Esophagus squamous epithelium (tissue), 4 donors: Measurements from ENCODE around the gene RC3H1.

ENCODE experiments used
- CTCF ChIP-seq, 6 experiments: fragments of 450-650 bp in 4 of 6; fragments of 200-600 bp in 2 of 6; sonication (generic) in 2 of 6; IDR thresholded peaks; one replicate each; pipeline ENCODE4 v1.5.1; 2016 to 2019; ENCODE audit warnings: antibody characterized with exemption in 6 of 6, mild to moderate bottlenecking in 4 of 6, moderate library complexity in 4 of 6
- POLR2A ChIP-seq, 4 donors: fragments of 450-650 bp; IDR thresholded peaks; one replicate each; pipeline ENCODE4 v1.6.1; 2017; ENCODE audit warnings: antibody characterized with exemption in 4 of 4, mild to moderate bottlenecking in 4 of 4, moderate library complexity in 3 of 4

GRCh38 chr1:173884701-173885100 lies 137.5 kb downstream of the RC3H1 start:
- no peak for TF ChIP-seq CTCF (IDR thresholded peaks at IDR 0.05)
- no peak for TF ChIP-seq POLR2A (IDR thresholded peaks at IDR 0.05)
